Measurements from ENCODE around the gene PTPRQ.

DNA sequence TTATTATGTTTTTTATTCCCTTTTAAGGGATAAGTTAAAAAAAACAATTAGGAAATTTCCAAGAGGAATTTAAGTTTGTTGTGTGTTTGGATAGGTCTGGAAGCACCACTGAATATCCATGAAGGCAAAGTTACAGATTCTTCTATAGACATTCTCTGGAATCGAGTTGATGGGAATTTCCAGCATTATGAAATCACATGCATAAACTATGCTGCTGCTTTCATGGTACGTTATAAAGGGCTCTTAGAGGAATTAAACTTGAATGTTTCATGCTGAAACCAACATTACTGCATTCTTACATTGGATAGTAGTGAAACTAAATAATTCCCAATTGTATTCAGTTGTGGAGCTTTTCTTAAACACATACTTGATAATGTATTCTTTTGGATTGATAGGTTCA, 21.5 kb upstream of the PTPRQ start:
- TF ChIP-seq GATA2 (IDR thresholded peaks at IDR 0.05; ENCODE audit: low read depth, low read length) = no peak
- no peak for TF ChIP-seq GATA3 (IDR thresholded peaks at IDR 0.05; ENCODE audit: low read depth, low read length)

Measured in SH-SY5Y (cell line).